Endothelial cell (in vitro differentiated cells): ENCODE data around the gene CA14. TPM values are rescaled to one million over a fixed set of nuclear protein-coding genes. Genes with fewer than 3 reads are reported as not detected.
"Not testable (repeated sequence)": the region's sequence is repeated elsewhere in the genome, so short reads cannot be mapped to it uniquely, and the experiment has no call there.

ENCODE experiments used
- DNase-seq: peaks from one replicate; pipeline ENCODE4 v3.0.0; 2021; ENCODE audit warnings: low spot score
- H3K27ac Mint-ChIP-seq: one replicate; pipeline ENCODE4 v1.8.0; 2021; ENCODE audit warnings: mixed read lengths, inconsistent platforms; ENCODE audit not compliant: unreplicated experiment
- H3K27me3 Mint-ChIP-seq: one replicate; pipeline ENCODE4 v1.8.0; 2021; ENCODE audit warnings: mild to moderate bottlenecking, moderate library complexity, mixed read lengths, inconsistent platforms; ENCODE audit not compliant: unreplicated experiment
- H3K36me3 Mint-ChIP-seq: one replicate; pipeline ENCODE4 v1.8.0; 2021; ENCODE audit warnings: mild to moderate bottlenecking, low read depth, mixed read lengths, inconsistent platforms; ENCODE audit not compliant: unreplicated experiment
- H3K4me1 Mint-ChIP-seq: one replicate; pipeline ENCODE4 v1.8.0; 2021; ENCODE audit warnings: mild to moderate bottlenecking, mixed read lengths, inconsistent platforms; ENCODE audit not compliant: unreplicated experiment
- H3K4me3 Mint-ChIP-seq: one replicate; pipeline ENCODE4 v1.8.0; 2021; ENCODE audit warnings: mild to moderate bottlenecking, mixed read lengths, inconsistent platforms; ENCODE audit not compliant: unreplicated experiment
- H3K9me3 Mint-ChIP-seq: one replicate; pipeline ENCODE4 v1.8.0; 2021; ENCODE audit warnings: mixed read lengths, inconsistent platforms; ENCODE audit not compliant: unreplicated experiment
- CTCF ChIP-seq: fragments of 200-600 bp; sonication (generic); IDR thresholded peaks from one replicate; pipeline ENCODE4 v1.5.0; 2021; ENCODE audit warnings: antibody characterized with exemption; ENCODE audit not compliant: unreplicated experiment
- total RNA-seq: library from RNA; stranded (reverse); fragmentation: NEBNext Ultra II Directional; extraction: Animal tissue kit (Norgen Biotek cat#: 25700); gene quantifications from one replicate; pipeline ENCODE4 v1.2.1, GENCODE V29; 2021; ENCODE audit not compliant: unreplicated experiment

The CA14 gene
- total RNA-seq, 1 donor from 2014 or later = 6.3 TPM

- Mint-ChIP-seq H3K27ac (peak overlapping the region; percentile 87), H3K4me1 (peaks cover 17% of the 10 kb centered on the region), H3K9me3 (no peaks in the 10 kb centered on the region), H3K27me3 (peaks cover 6% of the 10 kb centered on the region), H3K36me3 (peaks cover 12% of the 10 kb centered on the region), H3K4me3 (no peak overlapping the region)
- peak; percentile 76 for DNase-seq
- no peak for TF ChIP-seq CTCF
Measured at GRCh38 chr1:150234566-150235293, 22.8 kb upstream of the CA14 start.

- Mint-ChIP-seq H3K27me3 (peaks cover 6% of the 10 kb centered on the region), H3K27ac (no peak overlapping the region), H3K9me3 (no peaks in the 10 kb centered on the region), H3K4me1 (peaks cover 17% of the 10 kb centered on the region), H3K36me3 (peaks cover 12% of the 10 kb centered on the region), H3K4me3 (no peak overlapping the region)
- no peak for TF ChIP-seq CTCF
- DNase-seq = peak; percentile 11
Measured at GRCh38 chr1:150235294-150235851, 22.2 kb upstream of the CA14 start.

GRCh38 chr1:150235852-150236613, 21.5 kb upstream of the CA14 start, which contains the start of gene ANP32E:
Gene ANP32E (minus strand): TSS chr1:150236112. CDS start chr1:150235786, 326 bp downstream.
- H3K9me3 Mint-ChIP-seq = no peaks in the 10 kb centered on the region
- H3K27me3 Mint-ChIP-seq = peaks cover 5% of the 10 kb centered on the region
- peaks cover 17% of the 10 kb centered on the region for H3K4me1 Mint-ChIP-seq
- peaks cover 12% of the 10 kb centered on the region for H3K36me3 Mint-ChIP-seq
- TF ChIP-seq CTCF = no peak
- no peak within 1 kb of the TSS for H3K4me3 Mint-ChIP-seq
- peak; percentile 82 for DNase-seq
- peak within 1 kb of the TSS; percentile 87 for H3K27ac Mint-ChIP-seq

- H3K27me3 Mint-ChIP-seq = peaks cover 5% of the 10 kb centered on the region
- no peak for DNase-seq
Measured at GRCh38 chr1:150236614-150237100, 20.9 kb upstream of the CA14 start.

GRCh38 chr1:150237176-150237575, 20.4 kb upstream of the CA14 start:
- not testable (repeated sequence) for H3K9me3 Mint-ChIP-seq, H3K27me3 Mint-ChIP-seq, H3K27ac Mint-ChIP-seq, DNase-seq, H3K4me3 Mint-ChIP-seq
- Mint-ChIP-seq H3K4me1 (peaks cover 17% of the 10 kb centered on the region), H3K36me3 (peaks cover 12% of the 10 kb centered on the region)

More at GRCh38 chr1:150236614-150237100, 20.9 kb upstream of the CA14 start:
- H3K4me1 Mint-ChIP-seq = peaks cover 17% of the 10 kb centered on the region
- H3K36me3 Mint-ChIP-seq = peaks cover 12% of the 10 kb centered on the region
- H3K4me3 Mint-ChIP-seq = no peak overlapping the region
- no peak overlapping the region for H3K27ac Mint-ChIP-seq
- no peak for TF ChIP-seq CTCF
- H3K9me3 Mint-ChIP-seq = no peaks in the 10 kb centered on the region
